A549 (cell line): ENCODE data around the gene EXTL1.

Experiments
- CEBPB ChIP-seq, 2 experiments: fragments of >200 bp in 1 of 2; sonication (Bioruptor Twin) in 1 of 2; formaldehyde crosslinking in 1 of 2; IDR thresholded peaks; 2 replicates each; pipeline ENCODE4 v1.6.1; 2012 to 2016
- CHD2 ChIP-seq: fragments of 150-350 bp; IDR thresholded peaks from 2 replicates; pipeline ENCODE4 v1.6.1; 2014; ENCODE audit warnings: low read length; ENCODE audit not compliant: partially characterized antibody
- EP300 ChIP-seq, 2 experiments: fragments of >200 bp; sonication (Bioruptor Twin); formaldehyde crosslinking; IDR thresholded peaks; 2 replicates in 1 of 2; 3 replicates in 1 of 2; pipeline ENCODE4 v1.6.1; 2016 to 2017
- FOSL2 ChIP-seq, 2 experiments: fragments of 450-650 bp in 1 of 2; fragments of >200 bp in 1 of 2; sonication (Bioruptor Twin) in 1 of 2; formaldehyde crosslinking; IDR thresholded peaks; 2 replicates each; pipeline versions ENCODE4 v1.5.0 to v1.6.1; 2016 to 2020; ENCODE audit warnings: mild to moderate bottlenecking in 1 of 2, moderate library complexity in 1 of 2
- JUNB ChIP-seq: fragments of >200 bp; sonication (Bioruptor Twin); formaldehyde crosslinking; IDR thresholded peaks from 2 replicates; pipeline ENCODE4 v1.6.1; 2016
- KDM1A ChIP-seq: fragments of 200-600 bp; sonication (generic); IDR thresholded peaks from 2 replicates; pipeline ENCODE4 v1.6.1; 2016; ENCODE audit warnings: low read depth, mild to moderate bottlenecking
- NR3C1 ChIP-seq: fragments of >200 bp; sonication (Bioruptor Twin); formaldehyde crosslinking; IDR thresholded peaks from 3 replicates; pipeline ENCODE4 v1.6.1; 2017
- POLR2A ChIP-seq: IDR thresholded peaks from 2 replicates; pipeline ENCODE4 v1.6.1; 2012; ENCODE audit warnings: mild to moderate bottlenecking, low read length
- POLR2AphosphoS2 ChIP-seq: conservative IDR thresholded peaks from 2 replicates; pipeline ENCODE4 v1.6.1; 2012; ENCODE audit warnings: low read length, improper control_type of control experiment, inconsistent platforms
- RAD21 ChIP-seq, 2 experiments: fragments of >200 bp in 1 of 2; sonication (Bioruptor Twin) in 1 of 2; formaldehyde crosslinking in 1 of 2; IDR thresholded peaks in 1 of 2; conservative IDR thresholded peaks in 1 of 2; 2 replicates in 1 of 2; 3 replicates in 1 of 2; pipeline ENCODE4 v1.6.1; 2012 to 2018; ENCODE audit warnings: inconsistent platforms in 1 of 2
- SMC3 ChIP-seq: fragments of >200 bp; sonication (Bioruptor Twin); formaldehyde crosslinking; IDR thresholded peaks from 3 replicates; pipeline ENCODE4 v1.6.1; 2018; ENCODE audit warnings: inconsistent platforms
- TF ChIP-seq, protein P1 (sequence below): fragments of >200 bp; sonication (Bioruptor Twin); formaldehyde crosslinking; IDR thresholded peaks from 3 replicates; pipeline ENCODE4 v1.5.1; 2016
- TF ChIP-seq, protein P2 (sequence below): fragments of >200 bp; sonication (Bioruptor Twin); formaldehyde crosslinking; IDR thresholded peaks from 3 replicates; pipeline ENCODE4 v1.6.1; 2016
- TF ChIP-seq, protein P3 (sequence below): IDR thresholded peaks from 2 replicates; pipeline ENCODE4 v1.6.1; 2012

DNA sequence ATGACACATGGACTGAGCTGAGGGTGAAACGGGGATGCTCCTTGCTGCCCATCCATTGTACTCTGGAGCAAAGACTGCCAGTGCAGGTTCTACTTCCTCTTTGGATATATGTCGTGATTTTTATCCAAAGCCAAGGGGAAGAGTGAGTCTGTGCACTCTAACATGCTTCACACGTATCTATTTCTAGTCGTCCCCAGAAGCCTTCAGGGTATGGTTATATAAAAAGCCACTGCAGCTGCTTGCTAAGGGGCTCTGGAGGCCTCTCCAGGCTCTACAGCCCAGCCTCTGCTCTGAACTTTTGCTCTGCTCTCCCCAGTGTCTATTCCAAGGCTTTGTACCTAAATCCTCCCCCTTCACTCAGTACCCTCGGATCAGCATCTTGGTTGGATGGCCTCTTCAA lies 43.8 kb upstream of the EXTL1 start:
- TF ChIP-seq NR3C1 (no peak), SMC3 (no peak), JUNB (no peak), CHD2 (no peak), RAD21 (conservative IDR thresholded peaks at IDR 0.05 in 1 of 2, IDR thresholded peaks at IDR 0.05 in 1 of 2) (no peak), POLR2A (no peak), POLR2AphosphoS2 (no peak), KDM1A (no peak), CEBPB (IDR thresholded peaks at IDR 0.05) (no peak), FOSL2 (IDR thresholded peaks at IDR 0.05) (no peak), FOSL2 (CRISPR knock-in tag; IDR thresholded peaks at IDR 0.05) (no peak), EP300 (IDR thresholded peaks at IDR 0.05) (no peak)
- TF ChIP-seq, protein P1, sequence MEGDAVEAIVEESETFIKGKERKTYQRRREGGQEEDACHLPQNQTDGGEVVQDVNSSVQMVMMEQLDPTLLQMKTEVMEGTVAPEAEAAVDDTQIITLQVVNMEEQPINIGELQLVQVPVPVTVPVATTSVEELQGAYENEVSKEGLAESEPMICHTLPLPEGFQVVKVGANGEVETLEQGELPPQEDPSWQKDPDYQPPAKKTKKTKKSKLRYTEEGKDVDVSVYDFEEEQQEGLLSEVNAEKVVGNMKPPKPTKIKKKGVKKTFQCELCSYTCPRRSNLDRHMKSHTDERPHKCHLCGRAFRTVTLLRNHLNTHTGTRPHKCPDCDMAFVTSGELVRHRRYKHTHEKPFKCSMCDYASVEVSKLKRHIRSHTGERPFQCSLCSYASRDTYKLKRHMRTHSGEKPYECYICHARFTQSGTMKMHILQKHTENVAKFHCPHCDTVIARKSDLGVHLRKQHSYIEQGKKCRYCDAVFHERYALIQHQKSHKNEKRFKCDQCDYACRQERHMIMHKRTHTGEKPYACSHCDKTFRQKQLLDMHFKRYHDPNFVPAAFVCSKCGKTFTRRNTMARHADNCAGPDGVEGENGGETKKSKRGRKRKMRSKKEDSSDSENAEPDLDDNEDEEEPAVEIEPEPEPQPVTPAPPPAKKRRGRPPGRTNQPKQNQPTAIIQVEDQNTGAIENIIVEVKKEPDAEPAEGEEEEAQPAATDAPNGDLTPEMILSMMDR, result no peak
- TF ChIP-seq, protein P2, sequence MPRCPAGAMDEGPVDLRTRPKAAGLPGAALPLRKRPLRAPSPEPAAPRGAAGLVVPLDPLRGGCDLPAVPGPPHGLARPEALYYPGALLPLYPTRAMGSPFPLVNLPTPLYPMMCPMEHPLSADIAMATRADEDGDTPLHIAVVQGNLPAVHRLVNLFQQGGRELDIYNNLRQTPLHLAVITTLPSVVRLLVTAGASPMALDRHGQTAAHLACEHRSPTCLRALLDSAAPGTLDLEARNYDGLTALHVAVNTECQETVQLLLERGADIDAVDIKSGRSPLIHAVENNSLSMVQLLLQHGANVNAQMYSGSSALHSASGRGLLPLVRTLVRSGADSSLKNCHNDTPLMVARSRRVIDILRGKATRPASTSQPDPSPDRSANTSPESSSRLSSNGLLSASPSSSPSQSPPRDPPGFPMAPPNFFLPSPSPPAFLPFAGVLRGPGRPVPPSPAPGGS, result no peak
- TF ChIP-seq, protein P3, sequence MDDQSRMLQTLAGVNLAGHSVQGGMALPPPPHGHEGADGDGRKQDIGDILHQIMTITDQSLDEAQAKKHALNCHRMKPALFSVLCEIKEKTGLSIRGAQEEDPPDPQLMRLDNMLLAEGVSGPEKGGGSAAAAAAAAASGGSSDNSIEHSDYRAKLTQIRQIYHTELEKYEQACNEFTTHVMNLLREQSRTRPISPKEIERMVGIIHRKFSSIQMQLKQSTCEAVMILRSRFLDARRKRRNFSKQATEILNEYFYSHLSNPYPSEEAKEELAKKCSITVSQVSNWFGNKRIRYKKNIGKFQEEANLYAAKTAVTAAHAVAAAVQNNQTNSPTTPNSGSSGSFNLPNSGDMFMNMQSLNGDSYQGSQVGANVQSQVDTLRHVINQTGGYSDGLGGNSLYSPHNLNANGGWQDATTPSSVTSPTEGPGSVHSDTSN, result no peak
